A549 (cell line): Measurements from ENCODE around the gene PARVB. TPM values are rescaled to one million over a fixed set of nuclear protein-coding genes. Genes with fewer than 3 reads are reported as not detected.

Experiments
- ATAC-seq, 2 experiments: fragments of 200-7000 bp in 1 of 2; fragments of >200 bp in 1 of 2; cut with Nextera tagmentation in 1 of 2; cut with Tn5 transposase in 1 of 2; 3 replicates each; pipeline versions ENCODE4 v1.8.0 to v1.9.1; 2018 to 2020; ENCODE audit warnings: mild to moderate bottlenecking in 1 of 2, moderate library complexity in 1 of 2
- CTCF ChIA-PET: fragments of 300-600 bp; sonication (Branson Sonifier 250); formaldehyde crosslinking; extraction: SDS; loops from one replicate; lab custom pipeline; 2021; ENCODE audit warnings: antibody characterized with exemption, inconsistent platforms; lab: Yijun Ruan, JAX
- POLR2A ChIA-PET: fragments of 350-600 bp; formaldehyde crosslinking; extraction: SDS; loops from one replicate; lab custom pipeline; 2021; ENCODE audit warnings: antibody characterized with exemption, inconsistent platforms; lab: Yijun Ruan, JAX
- DNase-seq, 2 experiments: peaks; one replicate each; pipeline versions ENCODE4 v3.0.0 to v3.0.0-alpha.2; 2011 to 2016; ENCODE audit warnings: low read depth in 1 of 2, low spot score in 1 of 2
- FAIRE-seq: peaks from 2 replicates; lab custom pipeline; 2011; peaks lifted over from hg19 to GRCh38; lab: Jason Lieb, UNC
- H3K27ac ChIP-seq, 2 experiments: fragments of >200 bp; sonication (Bioruptor Twin); formaldehyde crosslinking; 3 replicates each; pipeline ENCODE4 v1.5.1; 2016 to 2017
- H3K4me1 ChIP-seq: fragments of >200 bp; sonication (Bioruptor Twin); formaldehyde crosslinking; 3 replicates; pipeline ENCODE4 v1.6.1; 2016
- H3K4me2 ChIP-seq: fragments of >200 bp; sonication (Bioruptor Twin); formaldehyde crosslinking; 3 replicates; pipeline ENCODE4 v1.6.1; 2016
- H3K4me3 ChIP-seq: fragments of >200 bp; sonication (Bioruptor Twin); formaldehyde crosslinking; 3 replicates; pipeline ENCODE4 v1.5.1; 2016
- H3K9me3 ChIP-seq: fragments of >200 bp; sonication (Bioruptor Twin); formaldehyde crosslinking; 3 replicates; pipeline ENCODE4 v1.6.1; 2016
- BHLHE40 ChIP-seq: IDR thresholded peaks from 2 replicates; pipeline ENCODE4 v1.6.1; 2012; ENCODE audit warnings: low read depth, low read length, inconsistent platforms
- CEBPB ChIP-seq, 2 experiments: fragments of >200 bp in 1 of 2; sonication (Bioruptor Twin) in 1 of 2; formaldehyde crosslinking in 1 of 2; IDR thresholded peaks; 2 replicates each; pipeline ENCODE4 v1.6.1; 2012 to 2016
- EHF ChIP-seq: fragments of 250-450 bp; sonication (Bioruptor Pico); IDR thresholded peaks from 2 replicates; pipeline ENCODE4 v1.5.0; 2020; ENCODE audit warnings: mild to moderate bottlenecking
- EHMT2 ChIP-seq: fragments of 200-600 bp; sonication (generic); IDR thresholded peaks from 2 replicates; pipeline ENCODE4 v1.6.1; 2016; ENCODE audit warnings: antibody characterized with exemption, low read depth, mild to moderate bottlenecking, moderate library complexity
- FOSB ChIP-seq: fragments of 250-450 bp; sonication (Bioruptor Pico); IDR thresholded peaks from 2 replicates; pipeline ENCODE4 v1.5.0; 2020; ENCODE audit warnings: mild to moderate bottlenecking, moderate library complexity
- FOXS1 ChIP-seq: fragments of 250-450 bp; sonication (Bioruptor Pico); IDR thresholded peaks from 2 replicates; pipeline ENCODE4 v1.5.0; 2020; ENCODE audit warnings: mild to moderate bottlenecking, moderate library complexity
- HEYL ChIP-seq: fragments of 250-450 bp; sonication (Bioruptor Pico); IDR thresholded peaks from 2 replicates; pipeline ENCODE4 v1.8.0; 2021; ENCODE audit warnings: mild to moderate bottlenecking, moderate library complexity
- HOXB5 ChIP-seq: fragments of 250-450 bp; sonication (Bioruptor Pico); IDR thresholded peaks from 2 replicates; pipeline ENCODE4 v1.5.0; 2020; ENCODE audit warnings: mild to moderate bottlenecking, moderate library complexity
- JUN ChIP-seq, 2 experiments: fragments of >200 bp; sonication (Bioruptor Twin); formaldehyde crosslinking; IDR thresholded peaks; 2 replicates in 1 of 2; 3 replicates in 1 of 2; pipeline ENCODE4 v1.6.1; 2016 to 2017
- JUNB ChIP-seq: fragments of >200 bp; sonication (Bioruptor Twin); formaldehyde crosslinking; IDR thresholded peaks from 2 replicates; pipeline ENCODE4 v1.6.1; 2016
- KDM1A ChIP-seq: fragments of 200-600 bp; sonication (generic); IDR thresholded peaks from 2 replicates; pipeline ENCODE4 v1.6.1; 2016; ENCODE audit warnings: low read depth, mild to moderate bottlenecking
- KDM5A ChIP-seq: fragments of 200-600 bp; sonication (generic); IDR thresholded peaks from 2 replicates; pipeline ENCODE4 v1.6.1; 2016; ENCODE audit warnings: antibody characterized with exemption, mild to moderate bottlenecking
- MAFK ChIP-seq: fragments of 450-650 bp; IDR thresholded peaks from 2 replicates; pipeline ENCODE4 v1.6.1; 2014; ENCODE audit not compliant: partially characterized antibody
- MAZ ChIP-seq: fragments of 150-350 bp; IDR thresholded peaks from 2 replicates; pipeline ENCODE4 v1.6.1; 2014; ENCODE audit warnings: antibody characterized with exemption, low read depth, low read length, borderline replicate concordance
- MYC ChIP-seq: IDR thresholded peaks from 2 replicates; pipeline ENCODE4 v1.6.1; 2012; ENCODE audit warnings: mild to moderate bottlenecking, inconsistent platforms, low read length, improper control_type of control experiment, borderline replicate concordance
- NFE2L2 ChIP-seq: fragments of 150-350 bp; conservative IDR thresholded peaks from 2 replicates; pipeline ENCODE4 v1.6.1; 2014; ENCODE audit warnings: low read length
- PHF8 ChIP-seq: fragments of 200-600 bp; sonication (generic); IDR thresholded peaks from 2 replicates; pipeline ENCODE4 v1.6.1; 2016; ENCODE audit warnings: low read depth, mild to moderate bottlenecking, antibody characterized with exemption, moderate library complexity, borderline replicate concordance
- RAD21 ChIP-seq, 2 experiments: fragments of >200 bp in 1 of 2; sonication (Bioruptor Twin) in 1 of 2; formaldehyde crosslinking in 1 of 2; IDR thresholded peaks in 1 of 2; conservative IDR thresholded peaks in 1 of 2; 2 replicates in 1 of 2; 3 replicates in 1 of 2; pipeline ENCODE4 v1.6.1; 2012 to 2018; ENCODE audit warnings: inconsistent platforms in 1 of 2
- RARB ChIP-seq: fragments of 250-450 bp; sonication (Bioruptor Pico); IDR thresholded peaks from 2 replicates; pipeline ENCODE4 v1.8.0; 2021; ENCODE audit warnings: mild to moderate bottlenecking, moderate library complexity
- RCOR1 ChIP-seq: fragments of 150-350 bp; IDR thresholded peaks from 2 replicates; pipeline ENCODE4 v1.6.1; 2014; ENCODE audit warnings: antibody characterized with exemption, low read length, low read depth
- RFX5 ChIP-seq: fragments of 450-650 bp; IDR thresholded peaks from 2 replicates; pipeline ENCODE4 v1.7.1; 2014; ENCODE audit warnings: antibody characterized with exemption, mild to moderate bottlenecking, moderate library complexity
- SREBF2 ChIP-seq: fragments of 450-650 bp; IDR thresholded peaks from 2 replicates; pipeline ENCODE4 v1.6.1; 2014; ENCODE audit warnings: mild to moderate bottlenecking, moderate library complexity
- ZC3H11A ChIP-seq: fragments of 450-650 bp; IDR thresholded peaks from 2 replicates; pipeline ENCODE4 v1.6.1; 2014; ENCODE audit warnings: antibody characterized with exemption, mild to moderate bottlenecking
- ZNF302 ChIP-seq: fragments of 250-450 bp; sonication (Bioruptor Pico); IDR thresholded peaks from 2 replicates; pipeline ENCODE4 v1.9.0; 2021; ENCODE audit warnings: inconsistent platforms, mild to moderate bottlenecking, moderate library complexity
- WGBS: methylation state at CpG from one replicate; pipeline ENCODE4 v1.1.6; 2017; ENCODE audit errors: missing lambda C conversion rate; 5-methylcytosine and 5-hydroxymethylcytosine counted together
- polyA plus RNA-seq, 4 experiments: library from polyadenylated mRNA; depleted of rRNA in 3 of 4; stranded (reverse); fragments of >200 nt; fragmentation: RNase III in 1 of 4; extraction: RNeasy Plus Mini Kit Qiagen cat#74134 plus additional on column Dnase treatment in 1 of 4; gene quantifications; 2 replicates in 3 of 4; 3 replicates in 1 of 4; pipeline ENCODE4 v1.2.3, GENCODE V29; 2011 to 2017
- TF ChIP-seq, protein P1 (sequence below): fragments of 250-450 bp; sonication (Bioruptor Pico); IDR thresholded peaks from 2 replicates; pipeline ENCODE4 v1.5.0; 2020; ENCODE audit warnings: low read depth, mild to moderate bottlenecking, moderate library complexity
- TF ChIP-seq, protein P2 (sequence below): fragments of 450-650 bp; IDR thresholded peaks from 2 replicates; pipeline ENCODE4 v1.6.1; 2014; ENCODE audit warnings: antibody characterized with exemption
- TF ChIP-seq, protein P3 (sequence below): fragments of >200 bp; sonication (Bioruptor Twin); formaldehyde crosslinking; IDR thresholded peaks from 3 replicates; pipeline ENCODE4 v1.5.1; 2016

PARVB gene
- polyA plus RNA-seq, 2 of the 4 experiments (the other 2 are of a cell fraction): 28.3 to 33.5 TPM

DNA sequence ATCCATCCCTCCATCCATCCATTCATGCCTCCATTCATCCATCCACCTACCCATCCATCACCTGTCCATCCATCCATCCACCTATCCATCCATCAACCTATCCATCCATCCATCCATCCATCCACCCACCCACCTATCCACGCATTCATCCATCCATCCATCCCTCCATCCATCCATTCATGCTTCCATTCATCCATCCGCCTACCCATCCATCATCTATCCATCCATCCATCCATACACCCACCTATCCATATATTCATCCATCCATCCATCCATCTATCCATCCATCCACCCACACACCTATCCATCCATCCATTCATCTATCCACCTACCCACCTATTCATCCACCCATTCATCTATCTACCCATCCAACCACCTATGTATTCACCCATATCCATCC, 170.5 kb downstream of the PARVB start (continued):
- TF ChIP-seq RAD21 (conservative IDR thresholded peaks at IDR 0.05 in 1 of 2, IDR thresholded peaks at IDR 0.05 in 1 of 2): no peak

DNA sequence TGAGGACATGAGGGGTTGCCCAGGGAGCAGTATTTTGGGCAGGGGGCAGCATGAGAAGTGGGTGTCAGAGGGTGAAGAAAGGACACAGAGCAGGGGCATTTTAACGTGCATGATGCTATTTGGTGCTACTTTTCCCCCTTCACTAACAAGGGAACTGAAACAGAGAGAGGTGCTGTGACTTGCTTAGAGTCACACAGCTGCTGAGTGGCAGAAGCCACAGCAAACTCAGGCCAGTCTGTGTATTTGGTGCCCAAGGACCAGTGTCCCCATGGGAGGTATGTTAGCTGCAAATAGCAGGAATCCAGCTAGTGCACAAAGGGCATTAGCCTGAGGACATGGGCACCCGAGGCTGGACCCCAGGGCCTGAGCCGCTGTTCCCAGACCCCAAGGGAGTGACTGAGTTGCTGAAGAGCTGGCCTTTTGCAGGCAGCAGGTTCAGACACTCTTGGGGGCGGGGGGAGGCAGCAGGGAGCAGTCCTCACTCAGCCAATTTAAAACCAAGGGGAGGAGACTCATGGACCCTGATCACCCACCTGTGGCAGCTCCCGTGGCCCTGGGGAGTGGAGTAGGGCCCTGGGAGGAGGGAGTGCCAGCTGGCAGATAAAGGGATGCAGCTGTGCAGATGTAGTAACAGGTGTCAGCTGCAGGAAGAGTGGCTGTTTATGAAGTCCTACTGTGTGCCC, 171.2 kb downstream of the PARVB start:
- Histone ChIP-seq H3K27ac (no peak overlapping the region), H3K4me3 (no peak overlapping the region), H3K9me3 (no peaks in the 10 kb centered on the region), H3K4me2 (no peak overlapping the region), H3K4me1 (peaks cover 9% of the 10 kb centered on the region; the same call in 2 of the 3 replicates)
- DNase-seq: no peak
- no peak for ATAC-seq
- POLR2A ChIA-PET: no interaction called here
- 11% methylated on average over 3 of the region's 5 CpGs for WGBS
- TF ChIP-seq ZC3H11A (no peak), FOXS1 (CRISPR knock-in tag) (no peak), EHMT2 (no peak), RFX5 (no peak), MAZ (no peak), CEBPB (IDR thresholded peaks at IDR 0.05) (no peak), KDM5A (no peak), RARB (CRISPR knock-in tag) (no peak), PHF8 (no peak), EHF (CRISPR knock-in tag) (no peak), BHLHE40 (no peak), HEYL (CRISPR knock-in tag) (no peak)
- TF ChIP-seq, protein P1, sequence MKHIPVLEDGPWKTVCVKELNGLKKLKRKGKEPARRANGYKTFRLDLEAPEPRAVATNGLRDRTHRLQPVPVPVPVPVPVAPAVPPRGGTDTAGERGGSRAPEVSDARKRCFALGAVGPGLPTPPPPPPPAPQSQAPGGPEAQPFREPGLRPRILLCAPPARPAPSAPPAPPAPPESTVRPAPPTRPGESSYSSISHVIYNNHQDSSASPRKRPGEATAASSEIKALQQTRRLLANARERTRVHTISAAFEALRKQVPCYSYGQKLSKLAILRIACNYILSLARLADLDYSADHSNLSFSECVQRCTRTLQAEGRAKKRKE: no peak
- TF ChIP-seq, protein P2, sequence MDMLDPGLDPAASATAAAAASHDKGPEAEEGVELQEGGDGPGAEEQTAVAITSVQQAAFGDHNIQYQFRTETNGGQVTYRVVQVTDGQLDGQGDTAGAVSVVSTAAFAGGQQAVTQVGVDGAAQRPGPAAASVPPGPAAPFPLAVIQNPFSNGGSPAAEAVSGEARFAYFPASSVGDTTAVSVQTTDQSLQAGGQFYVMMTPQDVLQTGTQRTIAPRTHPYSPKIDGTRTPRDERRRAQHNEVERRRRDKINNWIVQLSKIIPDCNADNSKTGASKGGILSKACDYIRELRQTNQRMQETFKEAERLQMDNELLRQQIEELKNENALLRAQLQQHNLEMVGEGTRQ: no peak
- CTCF ChIA-PET: interaction anchor here (1.1 to 1.6 kb wide), 2 partner anchors 202 to 431 kb away, joined by 3 read pairs; no protein-coding TSS in a partner anchor
- FAIRE-seq: no peak

DNA sequence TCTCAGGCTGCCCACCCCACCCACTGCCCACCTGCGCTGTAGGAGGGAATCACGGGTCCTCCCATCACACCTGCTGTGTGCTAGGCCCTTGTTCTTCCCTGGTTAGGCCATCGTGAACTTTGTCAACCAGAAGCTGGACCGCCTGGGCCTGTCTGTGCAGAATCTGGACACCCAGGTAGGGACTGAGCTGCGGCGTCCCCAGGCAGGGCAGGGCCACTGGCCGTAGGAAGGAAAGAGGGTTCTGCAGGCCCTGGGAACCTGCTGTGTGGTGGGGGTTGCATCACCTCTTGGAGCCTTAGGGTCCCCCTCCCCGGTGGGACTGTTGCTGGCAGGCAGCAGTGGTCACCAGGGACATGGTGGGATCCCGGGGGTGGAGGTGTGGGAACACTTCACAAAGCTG, 172.1 kb downstream of the PARVB start:
- 55% methylated on average over 4 of the region's 9 CpGs for WGBS
- TF ChIP-seq ZNF302 (no peak), HOXB5 (CRISPR knock-in tag) (no peak), PHF8 (no peak), SREBF2 (no peak), JUNB (no peak), MYC (no peak), MAFK (no peak), KDM1A (no peak), FOSB (CRISPR knock-in tag) (no peak), NFE2L2 (no peak), RCOR1 (no peak), JUN (IDR thresholded peaks at IDR 0.05) (no peak)
- TF ChIP-seq, protein P2: no peak
- TF ChIP-seq, protein P3, sequence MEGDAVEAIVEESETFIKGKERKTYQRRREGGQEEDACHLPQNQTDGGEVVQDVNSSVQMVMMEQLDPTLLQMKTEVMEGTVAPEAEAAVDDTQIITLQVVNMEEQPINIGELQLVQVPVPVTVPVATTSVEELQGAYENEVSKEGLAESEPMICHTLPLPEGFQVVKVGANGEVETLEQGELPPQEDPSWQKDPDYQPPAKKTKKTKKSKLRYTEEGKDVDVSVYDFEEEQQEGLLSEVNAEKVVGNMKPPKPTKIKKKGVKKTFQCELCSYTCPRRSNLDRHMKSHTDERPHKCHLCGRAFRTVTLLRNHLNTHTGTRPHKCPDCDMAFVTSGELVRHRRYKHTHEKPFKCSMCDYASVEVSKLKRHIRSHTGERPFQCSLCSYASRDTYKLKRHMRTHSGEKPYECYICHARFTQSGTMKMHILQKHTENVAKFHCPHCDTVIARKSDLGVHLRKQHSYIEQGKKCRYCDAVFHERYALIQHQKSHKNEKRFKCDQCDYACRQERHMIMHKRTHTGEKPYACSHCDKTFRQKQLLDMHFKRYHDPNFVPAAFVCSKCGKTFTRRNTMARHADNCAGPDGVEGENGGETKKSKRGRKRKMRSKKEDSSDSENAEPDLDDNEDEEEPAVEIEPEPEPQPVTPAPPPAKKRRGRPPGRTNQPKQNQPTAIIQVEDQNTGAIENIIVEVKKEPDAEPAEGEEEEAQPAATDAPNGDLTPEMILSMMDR: no peak
- Histone ChIP-seq H3K4me2 (no peak overlapping the region), H3K27ac (no peak overlapping the region), H3K4me1 (peaks cover 9% of the 10 kb centered on the region; the same call in 2 of the 3 replicates), H3K9me3 (no peaks in the 10 kb centered on the region), H3K4me3 (no peak overlapping the region)
- no peak for FAIRE-seq
- ATAC-seq: no peak
- ChIA-PET POLR2A (no interaction called here), CTCF (interaction anchor here (1.1 to 1.6 kb wide), 2 partner anchors 203 to 431 kb away, joined by 3 read pairs; no protein-coding TSS in a partner anchor)
- no peak for DNase-seq
